ENCODE results near the gene ZNF689.

Gene ZNF689

GRCh38 chr16:30609926-30610839 is at the start of gene ZNF689:
Gene ZNF689, minus strand, starts transcription at chr16:30610389. Its CDS starts 348 bp downstream, at chr16:30610041.
- in situ Hi-C loops (cut with MboI; ENCODE audit: low sequenced_read_pairs): no loop called here

DNA sequence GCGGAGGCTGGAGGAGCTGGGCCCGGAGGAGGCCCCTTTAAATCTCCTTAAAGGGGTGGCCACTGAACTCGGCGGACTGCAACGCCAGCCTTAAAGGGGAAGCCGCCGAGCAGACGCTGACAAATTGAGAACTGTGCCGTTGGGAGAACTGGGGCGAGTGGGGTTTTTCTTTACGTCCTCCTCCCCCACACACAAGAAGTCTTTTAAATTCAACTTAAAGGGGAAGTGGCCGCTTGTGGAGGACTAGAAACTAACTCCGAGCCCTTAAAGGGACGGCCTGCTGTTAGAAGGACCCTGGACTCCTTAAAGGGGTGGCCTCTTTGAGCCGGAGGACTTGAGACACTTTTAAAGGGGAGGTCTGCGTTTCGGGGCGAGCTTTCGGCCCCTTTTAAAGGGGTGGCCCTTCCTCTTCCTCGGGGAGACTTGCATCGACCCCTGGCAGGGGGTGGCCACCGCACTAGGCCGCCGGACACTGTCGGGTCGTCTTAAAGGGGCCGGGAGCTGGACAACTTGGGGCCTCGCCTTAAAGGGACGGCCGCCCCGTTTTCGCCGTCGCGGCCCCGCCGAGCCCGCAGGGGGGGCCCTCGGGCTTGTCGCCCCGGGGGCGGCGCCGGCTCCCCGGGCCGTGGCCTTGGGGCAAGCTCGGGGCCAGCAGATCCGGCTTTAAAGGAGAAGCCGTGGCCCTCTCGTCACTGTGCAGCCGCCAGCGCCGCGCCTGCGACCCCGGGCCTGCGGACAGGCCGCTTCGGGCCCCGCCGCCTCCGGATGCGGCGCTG is 48.7 kb upstream of the ZNF689 start:
- in situ Hi-C loops (cut with MboI; ENCODE audit: low sequenced_read_pairs): no loop called here

DNA sequence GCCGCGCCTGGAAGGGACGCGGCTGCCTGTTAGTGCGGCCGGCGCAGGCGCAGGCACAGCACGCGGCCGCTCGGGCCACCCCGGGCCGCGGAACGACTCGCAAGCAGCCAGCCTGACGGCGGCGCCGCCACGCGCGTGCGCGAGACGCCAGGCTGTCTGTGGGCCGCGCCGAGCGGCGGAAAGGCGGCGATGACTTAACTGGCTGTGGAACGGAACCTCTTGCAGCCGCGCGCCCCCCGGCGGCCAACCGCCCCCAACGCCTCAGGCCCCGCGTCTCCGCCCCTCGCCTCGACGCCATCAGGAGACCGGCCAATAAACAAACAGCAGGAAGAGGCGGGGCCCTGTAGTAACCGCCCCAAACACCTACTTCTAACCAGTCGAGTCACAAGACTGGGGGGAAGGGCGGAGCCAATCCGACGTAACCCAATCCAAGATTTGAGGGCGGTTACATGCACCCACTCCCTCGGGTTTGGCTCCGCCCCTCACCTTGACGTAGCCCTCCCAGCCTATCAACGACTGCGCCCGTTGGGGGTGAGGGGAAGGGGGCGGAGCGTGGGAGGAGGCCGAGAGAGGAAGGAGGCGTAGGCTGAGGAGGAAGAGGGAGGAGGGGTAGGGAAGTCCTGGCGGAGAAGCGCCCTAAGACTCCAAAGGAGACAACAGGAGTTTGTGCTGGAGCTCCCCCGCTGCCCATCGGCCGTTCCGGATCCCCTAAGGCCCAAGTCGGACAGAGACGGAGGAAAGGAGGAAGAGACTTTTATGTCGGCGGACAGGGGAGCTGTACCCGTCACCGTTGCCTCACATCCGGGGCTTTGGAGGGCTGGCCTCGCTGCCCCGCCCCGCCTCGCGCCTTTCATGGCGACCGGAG is 47.9 kb upstream of the ZNF689 start, which contains the start of gene FBRS:
Gene FBRS, plus strand, starts transcription at position 566 of the 865 bp plus-strand sequence. CDS start 1,088 bp downstream, outside the sequence.
- in situ Hi-C loops (cut with MboI; ENCODE audit: low sequenced_read_pairs): no loop called here

GRCh38 chr16:30656974-30657865 is 47.0 kb upstream of the ZNF689 start:
- in situ Hi-C loops (cut with MboI; ENCODE audit: low sequenced_read_pairs): no loop called here

GRCh38 chr16:30656388-30656787 is 46.2 kb upstream of the ZNF689 start:
- in situ Hi-C loops (cut with MboI; ENCODE audit: low sequenced_read_pairs): no loop called here

DNA sequence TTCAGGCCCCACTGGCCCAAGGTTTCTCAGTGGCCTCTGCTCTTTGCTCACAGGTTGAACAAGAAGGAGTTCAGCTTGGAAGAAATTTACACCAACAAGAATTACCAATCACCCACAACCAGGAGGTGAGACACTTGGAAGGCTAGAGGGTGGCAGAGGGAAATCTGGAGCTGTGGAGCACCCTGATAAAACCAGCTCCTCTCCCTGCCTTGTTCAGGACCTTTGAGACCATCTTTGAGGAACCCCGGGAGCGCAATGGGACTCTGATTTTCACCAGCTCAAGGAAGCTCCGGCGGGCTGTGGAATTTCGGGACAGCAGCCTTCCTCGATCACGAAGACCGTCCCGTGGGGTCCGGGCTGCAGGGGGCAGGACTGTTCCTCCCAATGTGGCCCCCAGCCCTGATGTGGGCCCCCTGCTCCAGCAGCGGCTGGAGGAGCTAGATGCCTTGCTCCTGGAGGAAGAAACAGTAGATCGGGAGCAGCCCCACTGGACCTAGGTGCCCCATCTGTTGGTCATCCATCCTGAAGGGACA is 45.7 kb upstream of the ZNF689 start:
- in situ Hi-C loops (cut with MboI; ENCODE audit: low sequenced_read_pairs): no loop called here

- in situ Hi-C loops (cut with MboI; ENCODE audit: low sequenced_read_pairs): no loop called here
These were observed 44.7 kb upstream of the ZNF689 start for GRCh38 chr16:30654856-30655255.

GRCh38 chr16:30652718-30653117 is 42.5 kb upstream of the ZNF689 start:
- in situ Hi-C loops (cut with MboI; ENCODE audit: low sequenced_read_pairs): no loop called here

GRCh38 chr16:30652005-30652296 is 41.8 kb upstream of the ZNF689 start:
- in situ Hi-C loops (cut with MboI; ENCODE audit: low sequenced_read_pairs): no loop called here

- in situ Hi-C loops (cut with MboI; ENCODE audit: low sequenced_read_pairs): no loop called here
These were observed 41.2 kb upstream of the ZNF689 start for GRCh38 chr16:30651124-30652004.

DNA sequence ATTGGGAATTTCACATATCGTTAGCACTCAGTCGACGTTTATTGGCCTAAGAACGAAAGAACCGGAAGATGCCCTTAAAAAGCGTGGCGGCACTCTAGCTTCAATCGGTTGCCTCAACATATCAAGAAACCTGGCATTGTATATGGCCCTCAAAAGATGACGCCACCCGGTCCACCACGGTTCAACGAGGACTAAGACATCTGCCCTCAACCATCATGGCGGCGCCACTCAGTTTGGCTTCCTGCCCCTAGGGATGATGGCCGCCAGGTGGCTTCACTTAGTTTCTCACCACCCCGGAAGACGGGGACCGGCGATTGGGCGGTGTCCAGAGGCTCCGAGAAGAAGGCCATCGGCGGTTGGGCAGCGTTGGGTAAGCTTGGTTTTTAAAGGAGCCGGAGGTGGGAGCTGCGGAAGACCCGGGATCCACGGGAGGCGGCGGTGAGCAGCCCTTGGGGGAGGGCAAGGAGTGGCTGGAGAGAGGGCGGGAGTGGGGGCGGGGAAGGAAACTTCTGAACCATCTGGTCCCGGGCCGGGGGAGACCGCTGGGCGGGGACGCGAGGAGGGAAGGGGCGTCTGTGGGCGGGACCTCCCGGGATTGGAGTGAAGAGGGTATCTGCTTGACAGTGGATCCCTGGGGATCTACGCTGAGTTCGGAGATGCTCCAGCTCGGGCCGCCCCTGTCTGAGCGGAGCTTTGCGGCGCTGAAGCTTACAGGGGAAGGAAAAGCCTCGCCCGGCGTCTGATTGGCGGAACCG is 40.4 kb upstream of the ZNF689 start, which contains the start of gene PRR14:
Gene PRR14, plus strand, starts transcription at position 592 of the 755 bp plus-strand sequence. CDS start 686 bp downstream, outside the sequence.
- in situ Hi-C loops (cut with MboI; ENCODE audit: low sequenced_read_pairs): no loop called here

DNA sequence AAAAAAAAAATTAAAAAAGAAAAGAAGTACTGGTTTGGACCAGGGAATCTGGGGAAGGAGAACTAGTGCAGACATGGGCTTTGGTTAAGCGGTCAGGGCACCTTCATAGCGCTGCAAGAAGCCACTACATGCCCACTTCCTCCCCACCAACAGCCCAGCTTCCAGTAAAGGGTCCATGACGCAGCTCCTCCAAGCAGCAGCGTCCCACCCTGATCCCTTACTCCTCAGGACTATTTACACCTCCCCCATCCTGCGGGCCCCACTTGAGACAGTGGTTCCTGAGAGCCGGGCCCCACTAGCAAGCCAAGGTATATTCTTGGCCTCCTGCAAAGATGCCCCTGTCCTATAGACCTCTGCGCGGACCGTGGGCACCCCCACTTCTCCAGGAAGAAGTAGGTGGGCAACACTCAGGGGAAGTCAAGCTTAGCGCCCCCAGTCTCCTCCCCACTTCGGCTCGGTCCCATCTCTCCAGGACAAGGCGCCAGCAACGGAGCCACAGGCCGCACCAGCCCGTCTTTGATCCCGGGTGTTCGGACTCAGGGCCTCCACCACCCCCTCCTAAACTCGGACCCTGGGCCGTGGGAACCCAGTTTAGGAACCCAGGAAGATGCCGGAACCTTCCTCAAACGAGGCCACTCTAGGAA is 39.7 kb upstream of the ZNF689 start:
- in situ Hi-C loops (cut with MboI; ENCODE audit: low sequenced_read_pairs): loop anchor here (25.0 kb wide), 1 partner anchor 213 kb away; the partner anchor contains the start of genes DCTPP1 and SEPHS2

- in situ Hi-C loops (cut with MboI; ENCODE audit: low sequenced_read_pairs): loop anchor here (25.0 kb wide), 1 partner anchor 210 kb away; the partner anchor contains the start of genes DCTPP1 and SEPHS2
These were observed 37.0 kb upstream of the ZNF689 start for GRCh38 chr16:30647274-30647571.

DNA sequence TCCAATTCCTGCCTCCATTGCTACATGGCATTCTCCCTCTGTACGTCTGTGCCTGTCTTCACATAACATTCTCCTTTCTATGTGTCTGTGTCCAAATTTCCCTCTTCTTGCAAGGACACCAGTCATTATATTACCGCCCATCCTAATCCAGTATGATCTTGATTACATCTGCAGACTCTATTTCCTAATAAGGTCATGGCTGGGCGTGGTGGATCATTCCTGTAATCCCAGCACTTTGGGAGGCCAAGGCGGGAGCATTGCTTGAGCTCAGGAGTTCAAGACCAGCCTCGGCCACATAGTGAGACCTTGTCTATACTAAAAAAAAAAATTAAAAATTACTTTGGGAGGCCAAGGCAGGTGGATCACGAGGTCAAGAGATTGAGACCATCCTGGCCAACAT is 35.5 kb upstream of the ZNF689 start:
- in situ Hi-C loops (cut with MboI; ENCODE audit: low sequenced_read_pairs): loop anchor here (25.0 kb wide), 1 partner anchor 208 kb away; the partner anchor contains the start of genes DCTPP1 and SEPHS2

- in situ Hi-C loops (cut with MboI; ENCODE audit: low sequenced_read_pairs): loop anchor here (25.0 kb wide), 1 partner anchor 207 kb away; the partner anchor contains the start of genes DCTPP1 and SEPHS2
These were observed 34.2 kb upstream of the ZNF689 start for GRCh38 chr16:30644334-30644830.

DNA sequence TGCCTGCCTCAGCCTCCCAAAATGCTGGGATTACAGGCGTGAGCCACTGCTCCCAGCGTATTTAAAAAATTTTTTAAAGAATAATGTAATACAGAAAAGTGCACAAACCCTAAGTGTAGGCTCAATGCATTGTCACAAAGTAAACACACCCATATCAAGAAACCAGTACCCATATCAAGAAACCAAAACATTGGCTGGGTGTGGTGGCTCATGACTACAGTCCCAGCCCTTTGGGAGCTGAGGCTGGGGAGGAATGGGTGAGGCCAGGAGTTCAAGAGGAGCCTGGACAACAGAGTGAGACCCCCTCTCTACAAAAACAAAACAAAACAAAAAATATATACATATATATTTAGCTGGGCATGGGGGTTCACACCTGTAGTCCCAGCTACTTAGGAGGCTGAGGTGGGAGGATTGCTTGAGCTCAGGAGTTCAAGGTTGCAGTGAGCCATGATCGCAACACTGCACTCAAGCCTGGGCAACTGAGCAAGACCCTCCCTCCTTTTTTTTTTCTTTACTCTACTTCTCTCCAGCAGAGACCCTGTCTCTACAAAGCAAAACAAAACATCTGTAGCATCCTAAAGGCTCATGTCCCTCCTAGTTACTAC is 31.3 kb upstream of the ZNF689 start:
- in situ Hi-C loops (cut with MboI; ENCODE audit: low sequenced_read_pairs): loop anchor here (25.0 kb wide), 1 partner anchor 204 kb away; the partner anchor contains the start of genes DCTPP1 and SEPHS2
